ENCODE measurements around the gene ZMYM1. TPM values are rescaled to one million over a fixed set of nuclear protein-coding genes. Genes with fewer than 3 reads are reported as not detected.

ZMYM1 gene
- total and polyA plus RNA-seq, 2 of the 8 experiments (the other 6 are each of a cell fraction or from before 2014, with no cell fraction given) = 10.0 to 41.3 TPM

DNA sequence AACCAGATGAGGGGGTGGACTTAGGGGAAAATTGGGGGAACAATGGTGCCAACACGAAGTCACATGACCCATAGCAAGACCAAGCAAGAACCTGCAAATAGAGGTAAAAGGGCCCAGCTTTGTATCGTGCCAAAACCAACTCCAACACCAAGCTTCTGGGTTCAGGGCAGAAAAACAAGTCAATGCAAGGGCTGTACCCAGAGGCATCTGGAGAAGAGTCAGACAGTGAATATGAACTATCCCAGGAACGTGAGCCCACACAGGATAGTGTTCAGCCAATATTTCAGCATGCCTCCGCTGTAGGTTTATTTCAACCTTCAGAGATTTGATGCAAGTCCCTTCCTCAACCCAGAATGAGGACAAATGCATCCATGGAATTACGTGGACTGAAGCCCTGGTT lies 32.5 kb upstream of the ZMYM1 start (continued):
- TF ChIP-seq, protein P1, sequence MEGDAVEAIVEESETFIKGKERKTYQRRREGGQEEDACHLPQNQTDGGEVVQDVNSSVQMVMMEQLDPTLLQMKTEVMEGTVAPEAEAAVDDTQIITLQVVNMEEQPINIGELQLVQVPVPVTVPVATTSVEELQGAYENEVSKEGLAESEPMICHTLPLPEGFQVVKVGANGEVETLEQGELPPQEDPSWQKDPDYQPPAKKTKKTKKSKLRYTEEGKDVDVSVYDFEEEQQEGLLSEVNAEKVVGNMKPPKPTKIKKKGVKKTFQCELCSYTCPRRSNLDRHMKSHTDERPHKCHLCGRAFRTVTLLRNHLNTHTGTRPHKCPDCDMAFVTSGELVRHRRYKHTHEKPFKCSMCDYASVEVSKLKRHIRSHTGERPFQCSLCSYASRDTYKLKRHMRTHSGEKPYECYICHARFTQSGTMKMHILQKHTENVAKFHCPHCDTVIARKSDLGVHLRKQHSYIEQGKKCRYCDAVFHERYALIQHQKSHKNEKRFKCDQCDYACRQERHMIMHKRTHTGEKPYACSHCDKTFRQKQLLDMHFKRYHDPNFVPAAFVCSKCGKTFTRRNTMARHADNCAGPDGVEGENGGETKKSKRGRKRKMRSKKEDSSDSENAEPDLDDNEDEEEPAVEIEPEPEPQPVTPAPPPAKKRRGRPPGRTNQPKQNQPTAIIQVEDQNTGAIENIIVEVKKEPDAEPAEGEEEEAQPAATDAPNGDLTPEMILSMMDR (IDR thresholded peaks at IDR 0.05; ENCODE audit: control extremely low read depth in 1 of 3, insufficient read depth in 1 of 3, low read depth in 1 of 3, low read length in 3 of 3) = no peak
- no peak for TF ChIP-seq JUN (IDR thresholded peaks at IDR 0.05; ENCODE audit: low read depth, low read length)
- TF ChIP-seq RBBP5 (IDR thresholded peaks at IDR 0.05; ENCODE audit: borderline replicate concordance, low read depth, low read length) = no peak
- no peak for TF ChIP-seq EZH2 (IDR thresholded peaks at IDR 0.05; ENCODE audit: low read depth, low read length, severe bottlenecking)
